Hematopoietic multipotent progenitor cell treated with erythropoietin and hydrocortisone succinate and interleukin-3 and kit ligand, for 17 days (in vitro differentiated cells): ENCODE data around the gene CLIC3.

ENCODE experiments used
- DNase-seq: peaks from one replicate; pipeline ENCODE4 v3.0.0-alpha.2; 2015; ENCODE audit warnings: low spot score

CLIC3 gene

GRCh38 chr9:136951541-136952320 is 44.6 kb downstream of the CLIC3 start, which contains the start of gene LCN12:
LCN12 (plus strand) TSS chr9:136952273; CDS start chr9:136952328, 55 bp downstream.
- no peak for DNase-seq

GRCh38 chr9:136950656-136951276 is 45.6 kb downstream of the CLIC3 start:
- no peak for DNase-seq

GRCh38 chr9:136949817-136950655 is 46.3 kb downstream of the CLIC3 start:
- peak; percentile 96 for DNase-seq

GRCh38 chr9:136949239-136949816 is 47.0 kb downstream of the CLIC3 start:
- DNase-seq = no peak

GRCh38 chr9:136947955-136948510 is 48.3 kb downstream of the CLIC3 start:
- no peak for DNase-seq

GRCh38 chr9:136947028-136947891 is 49.1 kb downstream of the CLIC3 start:
- DNase-seq = no peak

GRCh38 chr9:136946228-136947027 is 49.9 kb downstream of the CLIC3 start:
- DNase-seq = no peak

- no peak for DNase-seq
Measured at GRCh38 chr9:136945333-136946227, 50.8 kb downstream of the CLIC3 start.
